ENCODE data around the gene BAIAP2L1. TPM values are rescaled to one million over a fixed set of nuclear protein-coding genes. Genes with fewer than 3 reads are reported as not detected.

The BAIAP2L1 gene
- total and polyA plus RNA-seq, 2 donors (not counting 3 experiments of a cell fraction or from before 2014, with no cell fraction given) = 0.32 to 1.1 TPM

GRCh38 chr7:98291717-98292116 lies 109.2 kb downstream of the BAIAP2L1 start:
- Histone ChIP-seq H4K20me1 (replicated peaks; ENCODE audit: control insufficient read depth, extremely low read depth, insufficient read depth, low read length) (peaks cover 2% of the 10 kb centered on the region), H3K79me2 (ENCODE audit: control insufficient read depth, insufficient read depth, low read length) (peaks cover 56% of the 10 kb centered on the region), H3K27me3 (ENCODE audit: control insufficient read depth in 2 of 2, insufficient read depth in 2 of 2, low read length in 2 of 2) (no peaks in the 10 kb centered on the region), H3K9ac (replicated peaks; ENCODE audit: extremely low read depth, insufficient read depth, low read length) (no peak overlapping the region), H3K4me2 (ENCODE audit: insufficient read depth, low read length) (no peak overlapping the region), H3K36me3 (ENCODE audit: control insufficient read depth in 2 of 2, extremely low read depth in 1 of 2, insufficient read depth in 2 of 2, low read length in 2 of 2) (peaks cover 4 to 51% of the 10 kb centered on the region in 2 experiments), H3K27ac (ENCODE audit: insufficient read depth, low read depth, low read length) (no peak overlapping the region), H3K9me3 (replicated peaks; ENCODE audit: control insufficient read depth, insufficient read depth, low read length) (no peaks in the 10 kb centered on the region), H3K4me1 (ENCODE audit: control insufficient read depth, extremely low read depth, insufficient read depth, low read length) (peaks cover under 1% of the 10 kb centered on the region), H2AFZ (ENCODE audit: low read depth, low read length) (no peak overlapping the region), H3K9me1 (replicated peaks; ENCODE audit: control insufficient read depth, extremely low read depth, insufficient read depth, low read length) (no peaks in the 10 kb centered on the region), H3K4me3 (replicated peaks in 1 of 3; ENCODE audit: insufficient read depth in 1 of 3, low read depth in 1 of 3, low read length in 3 of 3) (no peak overlapping the region)
- DNase-seq (ENCODE audit: low read depth, low spot score) (no peak), FAIRE-seq (no peak)
- POLR2A ChIA-PET = no interaction called here
- intact Hi-C loops (cut with micrococcal nuclease) = loop anchor here (10.0 kb wide), 1 partner anchor 543 kb away; no protein-coding TSS in a partner anchor
- CTCF ChIA-PET = no interaction called here
- dilution Hi-C loops (cut with MboI; ENCODE audit: extremely low pct_ligation_motif_present, low sequenced_read_pairs) = no loop called here
- BruUV-seq (replicated peaks) = no TSS peak
- TF ChIP-seq MAX (IDR thresholded peaks at IDR 0.05; ENCODE audit: insufficient read depth, insufficient read length) (no peak), POLR2A (IDR thresholded peaks at IDR 0.05; ENCODE audit: low read depth, low read length) (no peak), POLR2AphosphoS5 (IDR thresholded peaks at IDR 0.05; ENCODE audit: insufficient read depth, low read depth, low read length) (no peak), MYC (IDR thresholded peaks at IDR 0.05; ENCODE audit: low read depth, low read length) (no peak), JUN (IDR thresholded peaks at IDR 0.05; ENCODE audit: borderline replicate concordance, insufficient read depth, insufficient read length, low read depth) (no peak), GATA2 (IDR thresholded peaks at IDR 0.05; ENCODE audit: insufficient read depth, insufficient read length, low read depth, low read length) (no peak), FOS (IDR thresholded peaks at IDR 0.05; ENCODE audit: borderline replicate concordance, insufficient read depth, low read length) (no peak), EZH2 (IDR thresholded peaks at IDR 0.05; ENCODE audit: borderline replicate concordance, low read depth, low read length, severe bottlenecking) (no peak)
- TF ChIP-seq, protein P1, sequence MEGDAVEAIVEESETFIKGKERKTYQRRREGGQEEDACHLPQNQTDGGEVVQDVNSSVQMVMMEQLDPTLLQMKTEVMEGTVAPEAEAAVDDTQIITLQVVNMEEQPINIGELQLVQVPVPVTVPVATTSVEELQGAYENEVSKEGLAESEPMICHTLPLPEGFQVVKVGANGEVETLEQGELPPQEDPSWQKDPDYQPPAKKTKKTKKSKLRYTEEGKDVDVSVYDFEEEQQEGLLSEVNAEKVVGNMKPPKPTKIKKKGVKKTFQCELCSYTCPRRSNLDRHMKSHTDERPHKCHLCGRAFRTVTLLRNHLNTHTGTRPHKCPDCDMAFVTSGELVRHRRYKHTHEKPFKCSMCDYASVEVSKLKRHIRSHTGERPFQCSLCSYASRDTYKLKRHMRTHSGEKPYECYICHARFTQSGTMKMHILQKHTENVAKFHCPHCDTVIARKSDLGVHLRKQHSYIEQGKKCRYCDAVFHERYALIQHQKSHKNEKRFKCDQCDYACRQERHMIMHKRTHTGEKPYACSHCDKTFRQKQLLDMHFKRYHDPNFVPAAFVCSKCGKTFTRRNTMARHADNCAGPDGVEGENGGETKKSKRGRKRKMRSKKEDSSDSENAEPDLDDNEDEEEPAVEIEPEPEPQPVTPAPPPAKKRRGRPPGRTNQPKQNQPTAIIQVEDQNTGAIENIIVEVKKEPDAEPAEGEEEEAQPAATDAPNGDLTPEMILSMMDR (IDR thresholded peaks at IDR 0.05; ENCODE audit: extremely low read depth in 1 of 2, insufficient read depth in 1 of 2, low read depth in 1 of 2, low read length in 2 of 2) = no peak

All from endothelial cell of umbilical vein (primary cell).